Caco-2 (cell line): ENCODE data around the gene CLIP1. TPM values are rescaled to one million over a fixed set of nuclear protein-coding genes. Genes with fewer than 3 reads are reported as not detected.

ENCODE experiments used
- BruUV-seq: library from RNA; stranded (reverse); fragments of 400-500 nt; replicated peaks from 2 replicates; lab custom pipeline; 2021; lab: Mats Ljungman, UMichigan
- CTCF ChIA-PET: fragments of 300-600 bp; sonication (Branson Sonifier 250); formaldehyde crosslinking; loops from one replicate; lab custom pipeline; 2022; ENCODE audit warnings: antibody characterized with exemption; lab: Charles Lee
- POLR2A ChIA-PET: fragments of 300-600 bp; sonication (Branson Sonifier 250); formaldehyde crosslinking; loops from one replicate; lab custom pipeline; 2022; ENCODE audit warnings: antibody characterized with exemption; lab: Charles Lee
- DNase-seq, 2 experiments: peaks; one replicate each; pipeline versions ENCODE4 v3.0.0 to v3.0.0-alpha.2; 2020 to 2022
- H3K27me3 ChIP-seq: replicated peaks from 2 replicates; pipeline ENCODE4 v1.6.0; 2011; ENCODE audit warnings: low read length; ENCODE audit not compliant: control insufficient read depth, insufficient read depth
- H3K36me3 ChIP-seq: 2 replicates; pipeline ENCODE4 v1.5.1; 2011; ENCODE audit warnings: low read length; ENCODE audit not compliant: control insufficient read depth, insufficient read depth
- H3K4me1 ChIP-seq: fragments of 250-450 bp; sonication (Bioruptor Pico); 2 replicates; pipeline ENCODE4 v1.5.1; 2020; ENCODE audit warnings: mild to moderate bottlenecking
- H3K4me3 ChIP-seq: 2 replicates; pipeline ENCODE4 v1.5.1; 2011; ENCODE audit warnings: low read depth, mild to moderate bottlenecking, control low read depth, low read length
- H3K9me3 ChIP-seq: fragments of 250-450 bp; sonication (Bioruptor Pico); 2 replicates; pipeline ENCODE4 v1.5.1; 2020; ENCODE audit warnings: mild to moderate bottlenecking, moderate library complexity
- H3K27ac Mint-ChIP-seq: one replicate; pipeline ENCODE4 v1.8.0; 2022; ENCODE audit warnings: mixed read lengths; ENCODE audit not compliant: unreplicated experiment
- H3K27me3 Mint-ChIP-seq: one replicate; pipeline ENCODE4 v1.8.0; 2022; ENCODE audit warnings: mixed read lengths; ENCODE audit not compliant: insufficient read depth, unreplicated experiment
- H3K36me3 Mint-ChIP-seq: one replicate; pipeline ENCODE4 v1.8.0; 2022; ENCODE audit warnings: mild to moderate bottlenecking, mixed read lengths; ENCODE audit not compliant: insufficient read depth, unreplicated experiment
- H3K4me1 Mint-ChIP-seq: one replicate; pipeline ENCODE4 v1.8.0; 2022; ENCODE audit warnings: low read depth, mixed read lengths; ENCODE audit not compliant: unreplicated experiment
- H3K4me3 Mint-ChIP-seq: one replicate; pipeline ENCODE4 v1.8.0; 2022; ENCODE audit warnings: mild to moderate bottlenecking, moderate library complexity, mixed read lengths; ENCODE audit not compliant: unreplicated experiment
- H3K9me3 Mint-ChIP-seq: one replicate; pipeline ENCODE4 v1.8.0; 2022; ENCODE audit warnings: mixed read lengths; ENCODE audit not compliant: unreplicated experiment
- CTCF ChIP-seq, 2 experiments: fragments of 200-600 bp in 1 of 2; IDR thresholded peaks; 1 replicate in 1 of 2; 2 replicates in 1 of 2; pipeline versions ENCODE4 v1.5.1 to v1.8.0; 2011 to 2022; ENCODE audit warnings: antibody characterized with exemption in 1 of 2, control low read depth in 1 of 2, inconsistent platforms in 1 of 2, low read depth in 1 of 2, low read length in 1 of 2, mild to moderate bottlenecking in 1 of 2, moderate library complexity in 1 of 2; ENCODE audit not compliant: insufficient read depth in 1 of 2, severe bottlenecking in 1 of 2, unreplicated experiment in 1 of 2
- intact Hi-C: fragments of 100-400 bp; cut with micrococcal nuclease; formaldehyde crosslinking; loops from one replicate; pipeline ENCODE4 v1.10.0; 2022; ENCODE audit not compliant: unreplicated experiment
- total RNA-seq: library from RNA; stranded (reverse); gene quantifications from 2 replicates; pipeline ENCODE4 v1.2.3, GENCODE V29; 2022

Gene CLIP1
- total RNA-seq, 1 experiment from 2014 or later = 85.0 TPM

GRCh38 chr12:122244565-122245371 lies 177.7 kb downstream of the CLIP1 start:
- ChIA-PET POLR2A (interaction anchor here (1.6 kb wide), 1 partner anchor 19 kb away, joined by 10 read pairs; the partner anchor contains the start of gene DIABLO), CTCF (no interaction called here)
- Mint-ChIP-seq H3K4me1 (no peaks in the 10 kb centered on the region), H3K9me3 (no peaks in the 10 kb centered on the region), H3K4me3 (no peak overlapping the region), H3K36me3 (peaks cover 14% of the 10 kb centered on the region), H3K27ac (no peak overlapping the region), H3K27me3 (no peaks in the 10 kb centered on the region)
- TF ChIP-seq CTCF (IDR thresholded peaks at IDR 0.05; ENCODE audit: insufficient read depth in 1 of 2, low read depth in 1 of 2, low read length in 1 of 2, severe bottlenecking in 1 of 2, unreplicated experiment in 1 of 2) = no peak
- Histone ChIP-seq H3K9me3 (no peaks in the 10 kb centered on the region), H3K4me3 (no peak overlapping the region), H3K27me3 (no peaks in the 10 kb centered on the region), H3K4me1 (no peaks in the 10 kb centered on the region), H3K36me3 (no peaks in the 10 kb centered on the region)
- no peak for DNase-seq
- BruUV-seq = no TSS peak
- intact Hi-C loops = no loop called here

- no peaks in the 10 kb centered on the region for H3K27me3 ChIP-seq
- CTCF ChIA-PET = no interaction called here
- Mint-ChIP-seq H3K27me3 (no peaks in the 10 kb centered on the region), H3K4me3 (no peak overlapping the region), H3K9me3 (no peaks in the 10 kb centered on the region), H3K36me3 (peaks cover 11% of the 10 kb centered on the region), H3K27ac (no peak overlapping the region), H3K4me1 (no peaks in the 10 kb centered on the region)
- H3K4me3 ChIP-seq = no peak overlapping the region
- intact Hi-C loops = no loop called here
- POLR2A ChIA-PET = interaction anchor here (1.6 kb wide), 1 partner anchor 18 kb away, joined by 10 read pairs; the partner anchor contains the start of gene DIABLO
- no TSS peak for BruUV-seq
- no peak for DNase-seq
- TF ChIP-seq CTCF (IDR thresholded peaks at IDR 0.05; ENCODE audit: insufficient read depth in 1 of 2, low read depth in 1 of 2, low read length in 1 of 2, severe bottlenecking in 1 of 2, unreplicated experiment in 1 of 2) = no peak
- no peaks in the 10 kb centered on the region for H3K9me3 ChIP-seq
- H3K4me1 ChIP-seq = no peaks in the 10 kb centered on the region
- H3K36me3 ChIP-seq = no peaks in the 10 kb centered on the region
Observed at GRCh38 chr12:122243965-122244364, 178.5 kb downstream of the CLIP1 start.

- ChIA-PET CTCF (no interaction called here), POLR2A (no interaction called here)
- H3K36me3 Mint-ChIP-seq = peaks cover 20% of the 10 kb centered on the region
- no peaks in the 10 kb centered on the region for H3K4me1 ChIP-seq
- no peak overlapping the region for H3K4me3 Mint-ChIP-seq
- no peaks in the 10 kb centered on the region for H3K27me3 ChIP-seq
- DNase-seq = no peak
- no peaks in the 10 kb centered on the region for H3K4me1 Mint-ChIP-seq
- no peak overlapping the region for H3K27ac Mint-ChIP-seq
- no TSS peak for BruUV-seq
- no peaks in the 10 kb centered on the region for H3K9me3 Mint-ChIP-seq
- no peak for TF ChIP-seq CTCF (IDR thresholded peaks at IDR 0.05; ENCODE audit: insufficient read depth in 1 of 2, low read depth in 1 of 2, low read length in 1 of 2, severe bottlenecking in 1 of 2, unreplicated experiment in 1 of 2)
- no peak overlapping the region for H3K4me3 ChIP-seq
- intact Hi-C loops = no loop called here
- H3K27me3 Mint-ChIP-seq = no peaks in the 10 kb centered on the region
- no peaks in the 10 kb centered on the region for H3K9me3 ChIP-seq
- peaks cover 1% of the 10 kb centered on the region; the same call in 1 of the 2 replicates for H3K36me3 ChIP-seq
Observed at GRCh38 chr12:122238861-122239260, 183.6 kb downstream of the CLIP1 start.
